ENCODE data around the gene WASHC2A.
"Not testable (repeated sequence)": the region's sequence is repeated elsewhere in the genome, so short reads cannot be mapped to it uniquely, and the experiment has no call there.

DNA sequence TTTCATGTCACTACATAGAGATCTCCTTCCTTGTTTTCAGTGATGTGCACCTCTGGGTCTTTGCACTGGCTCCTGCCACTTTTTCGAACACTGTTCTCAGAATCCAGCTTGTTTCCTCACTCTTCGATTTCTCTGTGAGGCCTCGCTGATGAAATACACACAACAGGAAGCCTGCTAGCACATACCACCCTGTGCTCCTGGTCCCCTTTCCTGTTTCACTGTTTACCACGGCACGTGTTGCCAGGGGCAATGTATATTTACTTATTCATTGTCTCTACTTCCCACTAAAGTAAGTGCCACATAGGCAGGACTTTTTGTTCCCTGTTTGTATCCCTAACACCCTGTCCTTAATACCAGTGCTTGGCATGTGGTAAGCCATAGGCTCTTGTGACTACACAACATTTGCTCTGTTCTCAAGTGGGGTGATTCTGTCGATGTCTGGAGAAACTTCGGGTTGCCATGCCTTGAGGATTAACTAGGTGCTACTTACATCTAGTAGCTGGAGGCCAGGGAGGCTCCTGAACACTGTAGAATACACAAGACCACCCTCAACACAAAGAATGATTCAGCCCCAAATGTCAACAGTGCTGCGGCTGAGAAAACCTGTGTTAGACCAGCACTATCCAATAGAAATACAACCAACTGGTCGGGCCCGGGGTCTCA, 75.9 kb downstream of the WASHC2A start:
- TF ChIP-seq, protein P1, sequence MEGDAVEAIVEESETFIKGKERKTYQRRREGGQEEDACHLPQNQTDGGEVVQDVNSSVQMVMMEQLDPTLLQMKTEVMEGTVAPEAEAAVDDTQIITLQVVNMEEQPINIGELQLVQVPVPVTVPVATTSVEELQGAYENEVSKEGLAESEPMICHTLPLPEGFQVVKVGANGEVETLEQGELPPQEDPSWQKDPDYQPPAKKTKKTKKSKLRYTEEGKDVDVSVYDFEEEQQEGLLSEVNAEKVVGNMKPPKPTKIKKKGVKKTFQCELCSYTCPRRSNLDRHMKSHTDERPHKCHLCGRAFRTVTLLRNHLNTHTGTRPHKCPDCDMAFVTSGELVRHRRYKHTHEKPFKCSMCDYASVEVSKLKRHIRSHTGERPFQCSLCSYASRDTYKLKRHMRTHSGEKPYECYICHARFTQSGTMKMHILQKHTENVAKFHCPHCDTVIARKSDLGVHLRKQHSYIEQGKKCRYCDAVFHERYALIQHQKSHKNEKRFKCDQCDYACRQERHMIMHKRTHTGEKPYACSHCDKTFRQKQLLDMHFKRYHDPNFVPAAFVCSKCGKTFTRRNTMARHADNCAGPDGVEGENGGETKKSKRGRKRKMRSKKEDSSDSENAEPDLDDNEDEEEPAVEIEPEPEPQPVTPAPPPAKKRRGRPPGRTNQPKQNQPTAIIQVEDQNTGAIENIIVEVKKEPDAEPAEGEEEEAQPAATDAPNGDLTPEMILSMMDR (IDR thresholded peaks at IDR 0.05): not testable (repeated sequence)
- not testable (repeated sequence) for TF ChIP-seq POLR2A (IDR thresholded peaks at IDR 0.05)
